Transverse colon (tissue), 4 donors: Measurements from ENCODE around the gene LCP2. TPM values are rescaled to one million over a fixed set of nuclear protein-coding genes. Genes with fewer than 3 reads are reported as not detected.
A peak's percentile ranks its signal among the peaks of the same experiment; 100 is the strongest.

ENCODE experiments used
- DNase-seq: peaks from one replicate; pipeline ENCODE4 v3.0.0-alpha.2; 2019
- H3K27ac ChIP-seq, 4 donors: fragments of 200-600 bp; sonication (generic); 2 replicates each; pipeline ENCODE4 v1.5.1; 2016 to 2018; ENCODE audit warnings: inconsistent platforms in 4 of 4
- H3K27me3 ChIP-seq: fragments of 200-600 bp; sonication (generic); 2 replicates; pipeline ENCODE4 v1.5.1; 2017; ENCODE audit warnings: inconsistent platforms
- H3K36me3 ChIP-seq, 4 donors: fragments of 200-600 bp; sonication (generic); 2 replicates each; pipeline ENCODE4 v1.5.1; 2017 to 2019; ENCODE audit warnings: inconsistent platforms in 4 of 4
- H3K4me1 ChIP-seq, 4 donors: fragments of 200-600 bp; sonication (generic); 2 replicates each; pipeline ENCODE4 v1.5.1; 2017 to 2020; ENCODE audit warnings: inconsistent platforms in 4 of 4
- H3K4me3 ChIP-seq, 4 donors: fragments of 200-600 bp; sonication (generic); 1 replicate in 1 of 4; 2 replicates in 3 of 4; pipeline versions ENCODE4 v1.5.1 to v1.6.1; 2017 to 2019; ENCODE audit warnings: inconsistent platforms in 4 of 4
- H3K9me3 ChIP-seq, 2 donors: fragments of 200-600 bp; sonication (generic); 2 replicates each; pipeline ENCODE4 v1.5.1; 2017 to 2019; ENCODE audit warnings: inconsistent platforms in 2 of 2
- CTCF ChIP-seq, 5 experiments: fragments of 200-600 bp in 3 of 5; fragments of 450-650 bp in 2 of 5; sonication (generic) in 3 of 5; IDR thresholded peaks; 1 replicate in 2 of 5; 2 replicates in 3 of 5; pipeline ENCODE4 v1.5.1; 2016 to 2017; ENCODE audit warnings: antibody characterized with exemption in 5 of 5, inconsistent platforms in 3 of 5, mild to moderate bottlenecking in 2 of 5, moderate library complexity in 1 of 5
- EP300 ChIP-seq: sonication (generic); formaldehyde crosslinking; IDR thresholded peaks from one replicate; pipeline ENCODE4 v1.6.1; 2017; ENCODE audit warnings: antibody characterized with exemption, low read depth
- POLR2A ChIP-seq: fragments of 450-650 bp; IDR thresholded peaks from one replicate; pipeline ENCODE4 v1.6.1; 2016; ENCODE audit warnings: antibody characterized with exemption, mild to moderate bottlenecking, moderate library complexity
- POLR2AphosphoS5 ChIP-seq, 3 donors: sonication (generic); formaldehyde crosslinking; IDR thresholded peaks; one replicate each; pipeline ENCODE4 v1.6.1; 2016; ENCODE audit warnings: antibody characterized with exemption in 3 of 3
- WGBS, 2 donors: methylation state at CpG; one replicate each; pipeline ENCODE4 v1.1.5; 2018; ENCODE audit warnings: low coverage in 1 of 2; 5-methylcytosine and 5-hydroxymethylcytosine counted together
- in situ Hi-C, 4 donors: fragments of 200-750 bp; cut with MboI; loops; one replicate each; pipeline versions ENCODE4 v1.15.0 to v1.15.1; 2017; ENCODE audit warnings: low sequenced_read_pairs in 3 of 4, low pct_ligation_motif_present in 1 of 4, low pct_unique_long_range_greater_than_20kb in 1 of 4
- intact Hi-C: fragments of 100-400 bp; cut with DNase I; formaldehyde crosslinking; loops from one replicate; pipeline ENCODE4 v1.15.1; 2023; ENCODE audit warnings: low total_unique reads
- total RNA-seq, 4 donors: library from RNA; depleted of rRNA; stranded (reverse); fragments of >200 nt; gene quantifications; one replicate each; pipeline ENCODE4 v1.1.0, GENCODE V29; 2016

Gene LCP2
- total RNA-seq, 4 donors from 2014 or later = 2.6 to 33.0 (median 23.3) TPM

DNA sequence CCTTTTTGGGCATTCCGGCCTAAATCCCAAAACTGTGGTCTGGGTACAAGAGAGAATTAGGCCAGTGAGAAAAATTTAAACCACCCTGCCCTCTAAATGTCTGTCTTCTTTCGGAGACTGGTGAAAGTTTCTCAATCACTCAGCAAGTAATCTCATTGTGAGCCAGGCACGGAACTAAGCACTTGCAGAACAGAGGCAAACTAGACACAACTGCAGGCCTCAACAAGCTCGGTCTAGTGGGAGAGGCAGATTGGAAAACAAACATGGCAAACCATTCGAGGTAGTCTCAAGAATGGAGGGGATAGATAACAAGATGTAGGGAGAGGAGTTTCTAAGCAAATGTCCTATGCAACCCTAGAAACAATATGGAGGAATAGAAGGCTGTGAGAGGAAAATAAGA is 73.7 kb downstream of the LCP2 start:
- H3K4me3 ChIP-seq = no peak overlapping the region
- intact Hi-C loops = loop anchor here (5.0 kb wide), 1 partner anchor 198 kb away; no protein-coding TSS in a partner anchor

GRCh38 chr5:170223360-170223759 is 74.2 kb downstream of the LCP2 start:
- no peak overlapping the region for H3K27ac ChIP-seq
- in situ Hi-C loops (loop anchor here in 2 of 4 donors (5.0 to 10.0 kb wide), 3 partner anchors 44 to 191 kb away; no protein-coding TSS in a partner anchor), intact Hi-C loops (loop anchor here (5.0 kb wide), 1 partner anchor 199 kb away; no protein-coding TSS in a partner anchor)
- H3K4me1 ChIP-seq = peaks cover 0 to 9% (median 3%) of the 10 kb centered on the region in 4 donors
- H3K27me3 ChIP-seq = no peaks in the 10 kb centered on the region
- no peaks in the 10 kb centered on the region for H3K9me3 ChIP-seq
- DNase-seq = no peak
- TF ChIP-seq EP300 = no peak
- TF ChIP-seq POLR2AphosphoS5 (IDR thresholded peaks at IDR 0.05) = no peak
- no peak for TF ChIP-seq CTCF (IDR thresholded peaks at IDR 0.05)
- no peak for TF ChIP-seq POLR2A
- no peak overlapping the region for H3K4me3 ChIP-seq
- H3K36me3 ChIP-seq = no peaks in the 10 kb centered on the region

More for the DNA sequence above, 73.7 kb downstream of the LCP2 start:
- no peak for DNase-seq
- 71 to 72% methylated on average over 2 to 5 of the region's 5 CpGs for WGBS, 2 donors
- H3K27me3 ChIP-seq = no peaks in the 10 kb centered on the region
- H3K4me1 ChIP-seq = peaks cover 0 to 9% (median 3%) of the 10 kb centered on the region in 4 donors
- no peak overlapping the region for H3K27ac ChIP-seq
- in situ Hi-C loops = loop anchor here in 2 of 4 donors (5.0 to 10.0 kb wide), 3 partner anchors 43 to 191 kb away; no protein-coding TSS in a partner anchor
- H3K36me3 ChIP-seq = no peaks in the 10 kb centered on the region
- no peak for TF ChIP-seq POLR2AphosphoS5 (IDR thresholded peaks at IDR 0.05)
- no peaks in the 10 kb centered on the region for H3K9me3 ChIP-seq

DNA sequence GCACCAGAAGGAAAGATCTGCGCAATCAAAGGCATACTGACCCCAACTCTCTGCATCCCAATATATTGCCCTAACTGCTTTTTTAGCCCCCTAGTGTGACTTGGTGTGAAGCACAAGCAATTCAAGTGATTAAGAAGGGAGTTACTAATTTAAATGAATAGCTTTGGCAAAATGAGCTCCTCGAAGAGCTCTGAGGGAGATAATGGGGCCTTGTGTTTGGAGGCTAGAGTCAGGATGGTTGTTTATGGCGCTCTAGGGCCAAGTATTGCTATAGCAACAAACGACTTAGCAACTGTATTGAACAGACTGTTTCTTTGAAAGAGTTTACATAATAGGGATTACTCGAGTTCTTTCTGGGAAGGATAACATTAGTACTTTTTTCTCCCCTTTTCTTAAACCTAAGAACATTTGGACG is 76.2 kb downstream of the LCP2 start:
- H3K4me3 ChIP-seq = no peak overlapping the region
- TF ChIP-seq POLR2AphosphoS5 (IDR thresholded peaks at IDR 0.05) (peak in 1 of 3 donors; percentile 30), CTCF (IDR thresholded peaks at IDR 0.05) (no peak)
- in situ Hi-C loops = loop anchor here in 2 of 4 donors (5.0 to 10.0 kb wide), 3 partner anchors 46 to 193 kb away; no protein-coding TSS in a partner anchor
- no peaks in the 10 kb centered on the region for H3K36me3 ChIP-seq
- WGBS, 2 donors = 46 to 51% methylated on average over 6 of the region's 6 CpGs
- no peaks in the 10 kb centered on the region for H3K27me3 ChIP-seq
- intact Hi-C loops = loop anchor here (5.0 kb wide), 1 partner anchor 201 kb away; no protein-coding TSS in a partner anchor
- H3K27ac ChIP-seq = peak overlapping the region; percentile 32 to 71 (median 39)
- H3K9me3 ChIP-seq = no peaks in the 10 kb centered on the region
- DNase-seq = no peak
- peaks cover 0 to 9% (median 3%) of the 10 kb centered on the region in 4 donors for H3K4me1 ChIP-seq

DNA sequence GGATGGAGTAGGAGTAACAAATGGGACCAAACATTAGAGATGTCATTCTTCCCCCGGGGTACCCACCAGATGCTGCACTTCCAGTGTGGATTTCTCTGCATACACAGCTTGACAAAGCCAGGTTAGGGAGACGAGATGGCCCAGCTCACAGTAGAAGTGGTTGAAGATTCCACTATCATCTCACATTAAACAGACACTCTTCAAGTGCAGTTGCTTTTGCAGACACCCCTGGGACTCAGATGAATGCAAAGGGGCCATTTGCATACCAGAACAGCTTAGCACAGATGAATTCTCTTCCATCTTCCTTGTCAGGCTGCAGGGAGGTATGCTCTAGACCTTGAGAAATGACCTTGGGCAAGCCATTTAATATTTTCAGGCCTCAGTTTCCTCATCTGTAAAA is 77.4 kb downstream of the LCP2 start:
- 82% methylated on average over 2 of the region's 2 CpGs; no CpG with 5 or more reads in 1 of the 2 donors for WGBS, 2 donors
- no peak for DNase-seq
- no peak for TF ChIP-seq CTCF (IDR thresholded peaks at IDR 0.05)
- TF ChIP-seq POLR2A = no peak
- TF ChIP-seq POLR2AphosphoS5 (IDR thresholded peaks at IDR 0.05) = no peak
- TF ChIP-seq EP300 = no peak
- Histone ChIP-seq H3K4me3 (no peak overlapping the region), H3K9me3 (no peaks in the 10 kb centered on the region), H3K4me1 (peaks cover 0 to 5% (median 2%) of the 10 kb centered on the region in 4 donors), H3K36me3 (no peaks in the 10 kb centered on the region), H3K27me3 (no peaks in the 10 kb centered on the region), H3K27ac (no peak overlapping the region)
- intact Hi-C loops = loop anchor here (5.0 kb wide), 1 partner anchor 202 kb away; no protein-coding TSS in a partner anchor
- in situ Hi-C loops = loop anchor here in 2 of 4 donors (5.0 to 10.0 kb wide), 3 partner anchors 47 to 195 kb away; no protein-coding TSS in a partner anchor
